IPS DF 4.7 (cell line): ENCODE measurements around the gene CHST11.

Experiments used
- DNase-seq: peaks from one replicate; pipeline ENCODE4 v3.0.0-alpha.2; 2013; ENCODE audit warnings: low spot score; ENCODE audit errors: extremely low read depth

Gene CHST11

GRCh38 chr12:104651811-104652210 is 195.1 kb downstream of the CHST11 start:
- DNase-seq: no peak

DNA sequence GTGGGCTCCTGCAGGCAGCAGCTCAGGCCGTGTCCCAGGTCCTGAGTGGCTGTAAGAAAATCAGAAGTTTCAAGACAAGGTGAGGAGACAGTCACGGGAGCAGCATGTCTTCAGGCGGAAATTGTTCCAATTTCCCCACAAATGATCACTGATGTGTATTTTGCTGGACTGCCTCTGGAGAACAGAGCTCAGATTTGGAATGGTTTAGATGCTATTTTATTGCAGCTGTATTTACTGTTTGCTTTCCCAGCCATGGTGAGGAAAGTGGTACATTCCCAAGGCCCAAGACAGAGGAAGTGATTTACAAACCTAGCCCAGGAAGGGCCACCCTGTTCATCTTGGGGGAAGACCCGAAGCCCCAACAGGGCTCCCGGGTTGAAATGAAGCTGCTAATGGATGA is 195.6 kb downstream of the CHST11 start:
- no peak for DNase-seq

DNA sequence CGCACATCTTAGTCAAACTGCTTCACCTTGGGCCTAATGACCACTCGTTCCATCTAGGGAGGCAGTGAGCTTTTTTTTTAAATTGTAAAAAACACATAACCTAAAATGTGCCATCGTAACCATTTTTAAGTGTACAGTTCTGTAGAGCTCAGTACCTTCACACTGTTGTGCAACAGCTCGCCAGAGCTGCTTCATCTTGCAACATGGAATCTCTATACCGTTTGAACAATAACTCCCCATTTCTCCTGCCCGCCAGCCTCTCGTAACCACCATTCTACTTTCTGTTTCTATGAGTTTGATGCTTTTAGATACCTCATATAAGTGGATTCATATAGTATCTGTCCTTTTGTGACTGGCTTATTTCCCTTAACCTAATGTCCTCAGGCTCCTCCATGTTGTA is 196.2 kb downstream of the CHST11 start:
- no peak for DNase-seq

DNA sequence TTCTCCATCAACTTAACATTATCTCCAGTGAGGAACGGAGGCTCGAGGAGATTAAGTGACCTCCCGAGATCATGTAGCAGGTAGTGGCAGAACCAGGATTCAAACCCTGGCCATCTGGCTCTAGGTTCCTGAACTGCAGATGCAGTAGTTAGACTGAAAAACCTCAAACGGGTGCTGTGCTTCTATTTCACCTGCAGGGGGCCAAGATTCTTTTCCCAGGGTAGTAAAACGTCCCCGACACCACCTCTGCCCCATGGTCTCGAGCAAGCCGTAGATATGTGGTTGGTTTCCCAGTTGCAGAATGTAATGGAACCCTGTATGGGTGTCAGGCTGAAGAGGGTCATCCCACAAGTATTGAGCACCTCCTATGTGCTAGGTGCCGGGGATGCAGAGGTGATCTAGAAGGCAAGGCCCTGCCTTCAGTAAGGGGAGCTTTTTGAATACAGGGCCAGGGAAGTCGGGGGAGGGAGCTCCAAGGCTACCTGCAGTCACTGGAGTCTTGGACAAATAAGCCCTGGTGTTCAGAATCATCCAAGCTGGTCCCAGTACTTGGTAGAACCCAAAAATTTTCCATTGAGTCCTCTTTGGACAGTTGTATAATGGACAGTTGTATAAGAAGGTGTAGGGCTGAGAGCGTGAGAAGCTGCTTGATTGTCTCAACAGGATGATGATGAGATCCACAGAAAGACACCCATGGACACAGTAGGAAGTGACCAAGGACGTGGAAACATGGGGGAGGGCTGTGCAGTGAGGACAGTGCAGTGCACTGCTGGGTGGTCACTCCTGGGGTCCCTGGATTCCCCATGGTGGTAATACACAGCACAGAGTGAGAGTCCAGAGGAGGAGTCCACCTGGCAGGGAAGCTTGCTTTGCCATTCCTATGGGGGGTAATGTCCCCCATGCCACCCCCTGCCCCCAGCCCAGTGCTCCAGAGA is 197.2 kb downstream of the CHST11 start:
- peak; percentile 56 for DNase-seq

DNA sequence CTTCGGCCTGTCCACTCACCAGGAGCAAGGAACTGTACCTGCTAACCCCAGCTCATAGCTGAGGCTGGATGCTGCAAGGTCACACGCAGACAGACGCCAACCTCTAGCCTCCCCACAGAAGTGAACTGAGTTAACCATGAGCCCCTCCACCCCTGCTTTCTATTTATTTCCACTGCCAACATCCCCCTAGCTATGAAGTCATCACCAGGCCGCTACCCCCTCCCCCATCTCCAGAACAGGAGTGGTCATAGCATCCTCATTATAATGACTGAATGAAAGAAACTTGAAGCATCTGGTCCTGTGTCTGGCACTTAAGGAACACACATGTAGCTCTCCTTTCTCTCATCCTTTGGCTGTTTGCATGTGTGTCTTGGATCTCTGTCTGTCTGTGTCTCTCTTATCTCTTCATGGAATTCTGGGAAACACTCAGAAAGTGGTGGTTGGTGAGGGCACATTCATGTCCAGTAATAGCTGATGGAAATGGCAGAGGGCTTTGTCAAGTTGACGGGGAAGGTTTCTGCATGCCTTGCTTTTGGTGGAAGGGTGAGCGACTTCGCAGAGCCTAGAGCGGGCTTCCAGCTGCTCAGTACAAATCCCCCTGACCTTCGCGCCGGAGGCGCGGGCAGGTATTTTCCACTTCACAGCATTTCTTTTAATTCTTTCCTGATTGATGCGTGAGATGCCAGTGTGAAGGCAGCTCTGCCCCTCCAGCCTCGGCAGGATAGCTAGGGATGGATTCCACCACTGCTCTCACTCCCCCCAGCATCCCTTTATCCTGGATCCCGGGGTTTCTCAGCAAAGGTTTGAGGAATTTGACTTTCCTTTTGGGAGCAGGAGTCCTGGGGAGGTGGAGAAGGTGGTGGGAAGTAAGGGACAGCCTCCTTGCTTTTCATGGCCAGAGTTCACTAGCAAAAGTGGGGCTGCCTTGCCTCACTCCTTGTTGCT is 198.2 kb downstream of the CHST11 start:
- no peak for DNase-seq

GRCh38 chr12:104656383-104656782 is 199.6 kb downstream of the CHST11 start:
- DNase-seq: no peak

DNA sequence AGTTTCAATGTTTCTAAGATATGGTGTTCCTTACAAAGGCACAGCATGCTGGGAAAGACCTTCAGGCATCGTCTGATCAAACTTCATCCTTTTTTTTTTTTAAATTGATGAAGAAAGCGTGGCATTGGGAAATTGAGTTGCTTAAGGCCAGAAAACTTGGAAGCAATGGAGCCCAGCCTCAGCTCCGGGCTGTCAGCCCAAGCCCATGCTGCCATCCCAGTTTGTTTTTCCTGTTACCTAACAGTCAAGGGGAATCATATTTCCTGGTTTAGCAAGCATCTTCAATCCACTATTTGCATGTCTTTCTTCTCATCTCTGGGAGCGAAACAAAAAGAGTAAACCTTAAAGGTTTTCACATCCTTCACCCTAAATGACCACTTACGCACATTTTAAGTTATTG is 200.2 kb downstream of the CHST11 start:
- DNase-seq: no peak

DNA sequence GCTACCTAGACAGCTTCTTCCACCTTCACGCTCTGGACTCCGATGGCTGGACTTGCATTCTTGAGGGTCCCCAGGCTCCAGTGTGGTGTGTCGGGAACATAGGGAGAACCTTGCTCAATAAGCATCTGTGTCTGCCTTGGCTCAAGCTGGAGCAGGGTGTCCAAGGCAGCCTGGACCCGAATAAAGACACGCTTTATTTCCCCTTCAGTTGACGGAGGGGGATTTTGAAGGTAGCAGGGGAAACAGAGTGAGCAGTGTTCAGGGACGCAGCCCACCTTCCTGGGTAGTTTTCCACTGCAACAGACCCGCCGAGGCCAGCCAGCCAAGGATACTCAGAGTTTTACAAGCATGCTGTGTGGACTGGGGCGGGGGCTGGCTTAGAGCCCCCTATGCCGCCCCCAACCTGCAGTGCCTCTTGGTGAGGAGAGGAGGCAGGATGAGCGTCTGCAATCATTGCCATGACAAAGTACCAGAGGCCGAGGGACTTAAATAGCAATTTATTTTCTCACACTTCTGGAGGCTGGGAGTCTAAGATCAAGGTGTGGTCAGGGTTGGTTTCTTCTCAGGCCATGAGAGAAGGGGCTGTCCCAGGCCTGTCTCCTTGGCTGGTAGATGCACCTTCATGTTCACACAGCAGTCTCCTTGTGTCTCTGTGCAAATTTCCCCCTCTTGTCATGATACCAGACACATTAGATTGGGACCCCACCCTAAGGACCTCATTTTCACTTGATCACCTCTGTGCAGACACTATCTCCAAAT is 201.2 kb downstream of the CHST11 start:
- no peak for DNase-seq

DNA sequence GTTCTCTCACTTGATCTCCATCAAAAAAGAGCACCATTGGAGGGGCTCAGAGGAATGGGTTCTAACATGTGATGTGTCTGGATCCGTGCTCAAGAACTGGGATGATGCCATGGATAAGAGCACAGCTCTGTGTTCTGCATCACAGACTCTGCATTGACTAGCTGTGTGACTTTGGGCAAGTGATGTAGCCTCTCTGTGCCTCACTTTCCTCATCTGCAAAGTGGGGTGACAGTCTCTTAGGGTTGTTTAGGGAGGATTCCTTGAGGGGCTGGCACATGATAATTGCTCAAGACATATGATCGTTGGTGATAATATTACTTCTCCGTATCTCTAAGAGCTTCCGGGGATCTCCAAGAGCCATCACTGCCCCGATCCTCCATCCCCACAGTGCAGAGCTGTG is 202.3 kb downstream of the CHST11 start:
- no peak for DNase-seq

GRCh38 chr12:104662203-104662602 is 205.5 kb downstream of the CHST11 start:
- DNase-seq: no peak

DNA sequence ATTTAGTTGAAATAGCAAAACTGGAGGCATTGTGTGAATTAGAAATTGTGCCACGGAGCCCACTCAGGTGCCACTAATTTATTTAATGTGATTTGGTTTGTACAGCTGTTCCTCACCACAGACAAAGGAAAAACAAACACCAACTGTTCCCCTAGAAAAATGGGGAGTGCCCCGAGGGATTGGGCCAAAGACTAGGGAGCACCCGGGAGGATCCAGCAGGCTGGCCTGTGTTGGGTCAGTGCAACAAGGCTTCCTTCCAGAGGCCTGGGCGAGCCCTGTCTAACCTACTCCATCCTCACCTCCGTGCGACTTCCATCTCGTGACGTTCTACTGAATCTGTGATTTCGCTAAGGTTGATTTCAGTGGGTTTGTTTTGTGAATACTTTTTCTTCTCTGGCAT is 206.2 kb downstream of the CHST11 start:
- DNase-seq: no peak

GRCh38 chr12:104664351-104664750 is 207.6 kb downstream of the CHST11 start:
- no peak for DNase-seq

- DNase-seq: no peak
Measured at GRCh38 chr12:104665296-104665695, 208.5 kb downstream of the CHST11 start.

- no peak for DNase-seq
Measured at GRCh38 chr12:104667139-104667538, 210.4 kb downstream of the CHST11 start.

- DNase-seq: no peak
Measured at GRCh38 chr12:104668274-104668718, 211.5 kb downstream of the CHST11 start.

DNA sequence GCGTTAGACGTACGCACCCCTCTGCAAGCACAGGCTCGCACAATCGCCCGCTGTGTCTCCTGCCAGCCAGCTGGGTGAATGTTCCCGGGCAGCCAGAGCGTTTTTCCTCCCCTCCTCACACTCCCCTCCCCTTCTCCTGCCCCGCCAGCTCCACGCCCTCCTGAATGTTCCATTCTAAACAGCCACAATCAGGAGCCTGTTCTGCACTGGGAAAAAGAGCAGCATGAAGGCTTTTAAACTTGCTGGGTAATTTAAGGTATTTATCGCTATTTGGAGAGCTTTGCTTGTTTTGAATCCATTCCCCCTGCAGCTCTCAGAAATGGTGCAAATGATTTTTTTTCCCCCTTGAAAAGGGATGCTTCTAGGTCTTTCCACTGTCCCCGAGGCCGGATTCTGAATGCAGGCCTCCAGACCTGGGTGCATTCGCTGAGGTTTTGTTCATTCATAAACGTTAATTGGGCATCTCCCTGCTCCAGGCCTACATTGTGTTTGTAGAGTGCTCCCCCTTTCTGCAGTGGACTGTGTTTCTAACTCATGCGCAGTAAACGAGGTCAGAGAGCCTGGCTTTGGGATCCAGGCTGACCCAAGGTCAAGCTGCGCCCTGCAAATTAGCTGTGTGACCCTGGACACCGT is 212.5 kb downstream of the CHST11 start:
- DNase-seq: no peak

DNA sequence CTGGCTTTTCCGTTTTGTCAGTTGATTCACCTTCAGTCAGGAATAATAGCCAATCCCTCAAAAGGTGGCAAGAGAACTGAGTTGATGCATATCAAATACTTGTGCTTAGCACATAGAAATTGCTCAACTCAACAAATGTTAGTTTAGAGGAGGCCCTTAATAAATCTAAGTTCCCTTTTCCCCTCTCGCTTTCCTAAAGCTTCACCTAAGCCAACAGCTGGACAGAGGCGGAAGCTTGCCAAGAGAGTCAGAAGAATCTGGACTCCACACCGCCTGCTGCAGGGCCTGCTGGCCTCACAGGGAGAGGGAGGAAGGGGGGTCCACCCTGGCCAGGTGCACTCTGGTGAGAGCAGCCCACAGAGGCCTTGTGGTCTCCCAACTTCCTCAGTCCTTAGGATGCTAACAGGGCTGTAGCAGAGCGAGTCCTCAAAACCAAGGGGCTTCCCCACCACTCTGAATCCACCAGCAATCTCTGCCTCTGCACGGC is 213.1 kb downstream of the CHST11 start:
- no peak for DNase-seq

DNA sequence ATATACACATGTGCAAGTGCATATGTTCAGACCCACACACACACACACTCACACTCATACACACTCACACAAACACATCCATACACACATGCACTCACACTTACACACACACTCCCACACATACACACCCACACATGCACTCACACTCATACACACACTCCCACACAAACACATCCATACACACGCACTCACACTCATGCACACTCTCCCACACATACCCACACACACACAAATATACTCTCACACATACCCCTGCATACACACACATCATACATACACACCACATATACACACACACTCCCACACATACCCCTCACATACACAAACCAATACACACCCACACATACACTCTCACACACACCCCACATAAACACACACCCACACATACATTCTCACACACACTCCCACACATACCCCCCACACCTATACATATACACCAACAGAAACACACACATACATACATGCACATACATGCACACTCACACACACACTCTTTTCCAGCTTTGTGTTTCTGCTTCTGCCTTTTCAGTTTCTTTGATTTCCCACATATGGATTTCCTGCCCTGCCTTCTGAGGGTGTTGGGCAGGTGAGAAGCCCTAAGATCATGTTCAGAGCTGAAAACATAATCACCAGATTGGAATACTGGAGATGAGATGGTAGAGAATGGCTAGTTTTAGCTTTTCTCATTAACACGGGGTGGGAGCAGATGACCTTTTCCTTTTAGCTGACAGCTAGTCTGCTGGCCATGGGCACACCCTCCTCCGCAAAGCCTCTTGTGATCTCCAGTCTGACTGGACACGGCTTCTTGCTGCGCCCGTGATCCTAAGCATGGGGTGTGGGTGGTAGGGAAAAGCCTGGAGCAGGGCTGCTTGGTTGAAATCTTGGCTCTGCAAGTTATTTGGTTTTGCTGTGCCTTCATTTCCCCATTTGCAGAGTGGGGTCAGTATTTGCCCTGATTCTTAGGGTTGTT is 214.0 kb downstream of the CHST11 start:
- DNase-seq: no peak

DNA sequence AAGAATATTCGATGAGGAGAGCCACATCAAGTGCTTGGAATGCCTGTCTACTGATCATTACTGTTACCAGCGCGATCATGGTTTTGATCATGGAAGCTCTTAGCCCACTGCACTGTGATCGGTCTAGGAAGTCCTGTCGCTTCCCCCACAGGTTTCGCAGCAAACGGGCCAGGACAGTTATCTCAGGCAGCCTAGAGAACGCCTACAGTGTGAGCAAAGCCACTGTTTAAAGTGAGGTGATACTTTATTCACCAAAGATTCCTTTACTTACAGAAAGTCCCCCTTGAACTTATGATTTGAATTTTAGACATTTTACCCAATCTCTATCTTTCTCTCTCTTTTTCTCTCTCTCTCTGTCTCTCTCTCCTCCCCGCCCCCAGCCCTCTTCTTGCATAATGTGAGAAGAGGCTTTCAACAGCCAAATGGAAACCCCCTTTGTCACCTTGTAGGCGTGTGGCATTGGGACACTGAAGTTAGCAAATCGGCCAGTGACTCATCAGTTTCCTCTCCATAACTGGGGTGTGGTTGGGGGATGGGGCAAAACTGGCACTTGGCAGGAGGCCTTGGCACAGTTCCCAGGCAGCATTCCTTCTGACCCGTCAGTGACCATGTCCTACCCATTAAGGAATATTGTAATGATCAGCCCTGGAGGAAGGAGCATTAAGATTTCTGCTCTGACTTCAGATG is 214.8 kb downstream of the CHST11 start:
- DNase-seq: no peak
